Dermis microvascular lymphatic vessel endothelial cell (primary cell): Measurements from ENCODE around the gene TMCO5A. TPM values are rescaled to one million over a fixed set of nuclear protein-coding genes. Genes with fewer than 3 reads are reported as not detected.
"Not testable (repeated sequence)": the region's sequence is repeated elsewhere in the genome, so short reads cannot be mapped to it uniquely, and the experiment has no call there.

Experiments used
- DNase-seq, 2 donors: peaks; one replicate each; pipeline versions ENCODE4 v3.0.0 to v3.0.0-alpha.2; 2010; ENCODE audit warnings: low read depth in 2 of 2
- total RNA-seq: library from RNA; depleted of rRNA; stranded (reverse); fragments of >200 nt; gene quantifications from 2 replicates; pipeline ENCODE4 v1.2.1, GENCODE V29; 2014

The TMCO5A gene
- not detected in 2 replicates for total RNA-seq

- no peak for DNase-seq
Measured at GRCh38 chr15:37934340-37934739, at the start of gene TMCO5A. TSS of gene TMCO5A (plus strand) at chr15:37934640. CDS start at chr15:37936324, 1,684 bp downstream.

GRCh38 chr15:37885651-37886050 lies 48.8 kb upstream of the TMCO5A start:
- DNase-seq: peak in 1 of 2 donors; percentile 18

GRCh38 chr15:37888356-37888755 lies 46.1 kb upstream of the TMCO5A start:
- no peak for DNase-seq

DNA sequence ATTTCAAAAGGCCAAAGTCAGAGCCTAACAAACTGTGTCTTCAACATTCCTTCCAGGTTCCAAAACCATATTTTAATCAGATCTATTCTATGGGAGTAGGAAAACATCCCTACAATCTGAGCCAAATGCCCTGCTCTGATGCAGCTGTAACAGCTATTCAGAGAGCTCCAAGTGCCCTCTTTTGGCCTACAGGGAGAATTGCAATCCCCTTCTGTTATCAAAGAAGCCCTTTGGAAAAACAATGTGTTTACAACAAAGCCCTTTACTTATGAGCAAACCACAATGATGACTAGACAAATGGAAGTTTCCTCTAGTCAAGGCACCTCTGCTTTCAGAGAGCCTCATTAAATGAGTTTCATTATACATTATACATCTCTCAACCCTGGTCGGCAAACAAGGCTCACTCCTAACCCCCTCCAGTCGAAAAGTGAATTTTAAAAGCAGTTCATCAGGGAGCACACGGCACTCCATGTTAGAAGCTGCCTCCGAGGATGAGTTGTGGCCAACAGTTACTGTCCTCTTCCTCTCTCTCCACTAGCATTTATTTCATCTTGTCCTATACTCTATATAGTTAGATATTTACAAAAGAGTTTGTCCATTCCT lies 42.6 kb upstream of the TMCO5A start:
- peak; percentile 29 to 63 for DNase-seq

- DNase-seq: no peak
Measured at GRCh38 chr15:37893309-37893708, 41.1 kb upstream of the TMCO5A start.

DNA sequence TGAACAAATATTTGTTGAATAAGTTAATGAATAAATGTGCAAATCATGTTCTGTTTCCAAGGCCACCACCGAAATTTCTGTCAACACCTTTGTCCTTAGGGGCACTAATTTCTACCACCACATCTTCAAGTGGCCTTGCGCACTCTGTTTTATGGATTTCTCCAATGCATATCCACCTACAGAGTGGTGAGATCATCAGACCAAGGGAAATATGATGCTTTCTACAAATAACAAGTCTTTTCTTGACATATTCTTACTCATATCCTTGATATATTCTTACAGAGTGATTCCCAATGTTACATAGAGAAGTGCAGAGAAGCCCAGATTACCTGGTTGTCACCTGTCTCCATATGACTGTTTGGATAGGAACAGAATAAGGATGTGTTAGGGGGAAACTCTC lies 36.1 kb upstream of the TMCO5A start:
- DNase-seq: no peak

- DNase-seq: peak in 1 of 2 donors; percentile 62
Measured at GRCh38 chr15:37900326-37901221, 33.9 kb upstream of the TMCO5A start.

DNA sequence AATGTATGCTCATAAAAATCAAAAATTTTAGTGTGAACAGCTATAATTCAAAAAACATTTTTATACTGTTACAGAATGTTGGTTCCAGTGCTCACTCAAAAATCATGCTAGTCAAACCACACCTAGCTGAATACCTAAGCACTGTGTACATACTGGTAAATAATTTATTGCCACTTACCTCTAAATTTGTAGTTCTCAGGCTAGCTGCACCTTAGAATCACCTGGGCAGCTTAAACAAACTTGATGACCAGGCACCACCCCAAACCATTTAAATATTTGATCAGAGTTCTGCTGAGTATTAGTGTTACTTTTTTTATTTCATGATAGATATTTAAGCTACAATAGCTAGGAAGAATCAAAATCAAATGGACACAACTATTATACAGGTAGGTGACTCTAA lies 32.3 kb upstream of the TMCO5A start:
- no peak for DNase-seq

DNA sequence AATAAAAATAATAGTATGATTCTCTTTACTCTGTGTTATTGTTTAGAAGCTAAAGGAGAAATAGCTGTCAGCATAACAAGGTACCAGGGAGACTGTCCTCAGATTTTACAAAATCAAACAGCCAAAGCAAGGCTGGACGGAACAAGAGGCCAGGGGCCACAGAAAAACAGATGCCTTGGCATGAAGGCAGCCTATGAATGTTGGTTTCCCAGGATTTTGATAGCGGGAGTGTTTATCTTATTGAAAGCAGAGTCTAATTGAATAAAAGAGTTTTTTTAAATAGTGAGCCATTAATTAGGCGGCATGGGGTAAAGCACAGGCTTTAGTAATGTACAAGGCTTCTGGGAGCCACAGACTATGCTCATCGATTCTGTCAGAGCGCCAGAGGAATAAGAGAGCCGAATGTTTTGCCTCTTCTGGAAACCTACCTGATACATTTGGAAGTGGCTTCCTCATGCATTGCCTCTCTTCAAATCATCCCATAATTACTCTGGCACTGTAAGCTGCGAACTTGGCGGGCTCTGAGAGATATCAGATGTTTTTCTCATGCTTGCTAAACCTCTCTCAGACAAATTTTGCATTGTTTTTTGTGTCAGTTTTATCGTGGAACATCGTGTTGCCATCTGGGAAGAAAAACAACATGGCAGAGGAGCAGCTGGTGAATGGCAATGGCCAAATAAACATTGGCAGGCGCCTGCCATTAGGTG lies 30.4 kb upstream of the TMCO5A start:
- no peak for DNase-seq

- DNase-seq: peak; percentile 67 to 72
Measured at GRCh38 chr15:37907136-37907535, 27.3 kb upstream of the TMCO5A start.

- DNase-seq: peak; percentile 25 to 67
Measured at GRCh38 chr15:37921527-37922385, 12.7 kb upstream of the TMCO5A start.

GRCh38 chr15:37926136-37926535 lies 8.3 kb upstream of the TMCO5A start:
- no peak for DNase-seq

DNA sequence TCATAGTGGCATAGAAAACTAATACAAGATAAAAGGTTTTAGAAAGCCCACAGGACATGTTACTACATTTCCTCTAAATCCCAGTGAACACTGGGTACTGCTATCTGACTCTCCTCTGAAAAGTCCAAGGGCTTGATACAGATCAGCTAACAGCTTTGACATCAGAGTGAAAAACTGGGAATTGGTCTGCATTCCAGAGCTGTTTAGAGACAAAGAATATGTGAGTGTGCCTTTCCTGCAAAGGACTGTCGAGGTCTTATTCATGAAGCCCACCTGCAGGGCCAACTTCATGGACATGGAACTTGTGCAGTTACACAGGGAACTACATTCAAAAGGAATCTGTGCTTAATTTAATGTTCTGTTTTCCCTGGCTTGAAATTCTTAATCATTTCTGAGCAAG lies 5.2 kb upstream of the TMCO5A start:
- no peak for DNase-seq

- no peak for DNase-seq
Measured at GRCh38 chr15:37931321-37931720, 3.1 kb upstream of the TMCO5A start.

- peak in 1 of 2 donors; percentile 37 for DNase-seq
Measured at GRCh38 chr15:37931868-37932267, 2.6 kb upstream of the TMCO5A start.

- DNase-seq: no peak
Measured at GRCh38 chr15:37932549-37932948, 1.9 kb upstream of the TMCO5A start.

DNA sequence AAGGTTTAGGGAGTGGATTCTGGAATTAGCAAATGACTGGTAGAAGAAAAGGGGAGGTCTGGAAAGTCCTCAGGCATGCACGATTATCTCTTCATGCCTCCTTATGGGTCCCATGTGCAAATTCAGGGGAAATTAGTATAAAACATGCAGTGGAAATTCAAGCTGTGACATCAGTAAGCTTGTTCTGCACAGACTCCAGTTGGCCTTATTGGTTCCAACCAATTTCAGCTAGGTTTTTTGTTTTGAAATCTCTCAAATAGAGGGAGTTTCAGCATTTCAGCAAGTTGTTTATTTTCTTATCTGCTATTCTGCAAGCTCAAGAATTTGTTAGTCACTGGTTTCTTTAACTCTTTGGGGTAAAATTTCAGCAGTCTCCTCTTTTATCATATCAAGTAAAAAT lies 774 bp upstream of the TMCO5A start:
- DNase-seq: no peak

- DNase-seq: no peak
Measured at GRCh38 chr15:37940876-37941275, 6.4 kb downstream of the TMCO5A start.

DNA sequence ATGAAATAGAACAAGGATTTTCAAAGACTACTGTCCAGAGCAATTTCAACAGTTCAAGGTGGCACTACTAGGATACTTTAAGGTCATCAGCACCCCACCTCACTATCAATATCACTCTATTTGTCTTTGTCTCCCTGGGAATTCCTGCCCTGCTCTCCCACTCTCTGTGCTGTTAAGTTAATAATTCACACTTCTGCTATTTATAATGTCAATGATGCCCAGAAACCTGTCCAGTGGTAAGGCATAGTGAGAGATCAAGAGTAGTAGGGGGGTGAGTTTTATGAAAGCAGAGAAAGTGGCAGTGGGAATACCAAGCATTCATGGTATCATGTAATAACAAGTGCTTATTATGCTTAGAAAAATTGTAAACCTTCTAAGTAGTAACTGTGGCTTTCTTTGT lies 7.3 kb downstream of the TMCO5A start:
- DNase-seq: no peak

DNA sequence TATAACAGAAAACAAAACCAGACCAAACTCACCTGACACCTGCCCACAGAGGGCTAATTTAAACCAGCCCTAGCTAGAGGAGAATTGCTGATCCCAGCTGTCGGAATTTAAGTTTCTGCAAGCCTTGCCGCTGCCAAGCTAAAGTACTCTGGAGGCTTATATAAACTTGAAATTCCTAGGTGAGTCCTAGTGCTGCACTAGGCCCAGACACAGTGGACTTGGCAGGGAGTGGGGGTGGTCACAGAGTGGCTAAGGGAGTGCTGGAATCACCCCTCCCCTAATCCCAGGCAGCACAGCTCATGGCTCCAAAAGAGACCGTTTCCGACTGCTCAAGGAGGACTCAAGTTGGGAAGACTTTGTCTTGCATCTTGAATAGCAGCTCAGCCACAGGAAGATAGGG lies 17.6 kb downstream of the TMCO5A start:
- DNase-seq: no peak

- DNase-seq: not testable (repeated sequence)
Measured at GRCh38 chr15:37960742-37961141, 26.3 kb downstream of the TMCO5A start.
